Stimulated activated CD4-positive, alpha-beta T cell treated with anti-CD3 and anti-CD28 coated beads, Interleukin-4, amount 100 ng/mL, for 48 hours (primary cell): Measurements from ENCODE around the gene TREM1.
"Not testable (repeated sequence)": the region's sequence is repeated elsewhere in the genome, so short reads cannot be mapped to it uniquely, and the experiment has no call there.

Experiments
- DNase-seq, 2 donors: peaks; one replicate each; pipeline ENCODE4 v3.0.0-alpha.2; 2020; ENCODE audit warnings: low read depth in 2 of 2

TREM1 gene

GRCh38 chr6:41258196-41258493 is 28.3 kb downstream of the TREM1 start:
- DNase-seq, result no peak

GRCh38 chr6:41257369-41258195 is 28.9 kb downstream of the TREM1 start:
- no peak for DNase-seq

- no peak for DNase-seq
Observed at GRCh38 chr6:41256383-41256782, 30.1 kb downstream of the TREM1 start.

GRCh38 chr6:41255638-41256246 is 30.7 kb downstream of the TREM1 start:
- DNase-seq, result no peak

GRCh38 chr6:41255110-41255509 is 31.4 kb downstream of the TREM1 start:
- no peak for DNase-seq

- no peak for DNase-seq
Observed at GRCh38 chr6:41252401-41253169, 33.9 kb downstream of the TREM1 start.

GRCh38 chr6:41247882-41248705 is 38.4 kb downstream of the TREM1 start:
- DNase-seq, result no peak

GRCh38 chr6:41247288-41247865 is 39.1 kb downstream of the TREM1 start:
- DNase-seq, result no peak

- not testable (repeated sequence) for DNase-seq
Observed at GRCh38 chr6:41246529-41246928, 40.0 kb downstream of the TREM1 start.

GRCh38 chr6:41239467-41240159 is 46.9 kb downstream of the TREM1 start:
- no peak for DNase-seq

GRCh38 chr6:41237128-41237527 is 49.4 kb downstream of the TREM1 start:
- DNase-seq, result no peak

- DNase-seq, result no peak
Observed at GRCh38 chr6:41236276-41236675, 50.2 kb downstream of the TREM1 start.

GRCh38 chr6:41232667-41233066 is 53.8 kb downstream of the TREM1 start:
- no peak for DNase-seq

GRCh38 chr6:41231246-41231645 is 55.2 kb downstream of the TREM1 start:
- no peak for DNase-seq

- no peak for DNase-seq
Observed at GRCh38 chr6:41229721-41230120, 56.8 kb downstream of the TREM1 start.

GRCh38 chr6:41228616-41229015 is 57.9 kb downstream of the TREM1 start:
- no peak for DNase-seq

- no peak for DNase-seq
Observed at GRCh38 chr6:41228096-41228495, 58.4 kb downstream of the TREM1 start, which contains the start of gene TREML4. Gene TREML4 (plus strand): TSS chr6:41228349. CDS start chr6:41228428, 79 bp downstream.

GRCh38 chr6:41226752-41227151 is 59.7 kb downstream of the TREM1 start:
- DNase-seq, result no peak

GRCh38 chr6:41224800-41225199 is 61.7 kb downstream of the TREM1 start:
- no peak for DNase-seq
